ENCODE measurements around the gene NEK11.

- TF ChIP-seq YY1 (IDR thresholded peaks at IDR 0.05; ENCODE audit: insufficient read depth, insufficient read length) (no peak), ZNF274 (IDR thresholded peaks at IDR 0.05; ENCODE audit: low read depth, low read length) (no peak)
Observed at GRCh38 chr3:131356006-131356595, 329.4 kb downstream of the NEK11 start.

All from NT2/D1 (cell line).